GM23338 (cell line): ENCODE measurements around the gene UPK1A. TPM values are rescaled to one million over a fixed set of nuclear protein-coding genes. Genes with fewer than 3 reads are reported as not detected.

Experiments
- ATAC-seq: fragments of 200-7000 bp; cut with Tn5 transposase; 3 replicates; pipeline ENCODE4 v1.9.1; 2020
- DNase-seq: peaks from one replicate; pipeline ENCODE4 v3.0.0-alpha.2; 2015; ENCODE audit warnings: low spot score
- H2AFZ ChIP-seq: fragments of 200-600 bp; sonication (generic); 2 replicates; pipeline ENCODE4 v1.8.0; 2016; ENCODE audit warnings: antibody characterized with exemption, mild to moderate bottlenecking, moderate library complexity
- H3F3A ChIP-seq: fragments of 200-600 bp; sonication (generic); replicated peaks from 2 replicates; pipeline ENCODE4 v1.8.0; 2017; ENCODE audit warnings: antibody characterized with exemption, mixed run types, low read depth
- H3K27ac ChIP-seq: fragments of 200-600 bp; sonication (generic); 2 replicates; pipeline ENCODE4 v1.6.1; 2016; ENCODE audit warnings: low read depth
- H3K27me3 ChIP-seq: fragments of 200-600 bp; sonication (generic); 2 replicates; pipeline ENCODE4 v1.8.0; 2016; ENCODE audit warnings: mild to moderate bottlenecking, mixed run types, moderate library complexity; ENCODE audit not compliant: insufficient read depth
- H3K36me3 ChIP-seq: fragments of 200-600 bp; sonication (generic); 2 replicates; pipeline ENCODE4 v1.8.0; 2016; ENCODE audit warnings: mild to moderate bottlenecking; ENCODE audit not compliant: insufficient read depth
- H3K4me1 ChIP-seq: fragments of 200-600 bp; sonication (generic); 2 replicates; pipeline ENCODE4 v1.8.0; 2016; ENCODE audit warnings: mild to moderate bottlenecking, moderate library complexity; ENCODE audit not compliant: insufficient read depth
- H3K4me2 ChIP-seq: fragments of 200-600 bp; sonication (generic); 2 replicates; pipeline ENCODE4 v1.7.1; 2017; ENCODE audit warnings: mixed run types
- H3K4me3 ChIP-seq: fragments of 200-600 bp; sonication (generic); 2 replicates; pipeline ENCODE4 v1.6.1; 2016; ENCODE audit warnings: mixed run types
- H3K79me2 ChIP-seq: fragments of 200-600 bp; sonication (generic); replicated peaks from 2 replicates; pipeline ENCODE4 v1.8.0; 2017; ENCODE audit warnings: mild to moderate bottlenecking; ENCODE audit not compliant: insufficient read depth
- H3K9me2 ChIP-seq: fragments of 200-600 bp; sonication (generic); 2 replicates; pipeline ENCODE4 v1.8.0; 2017; ENCODE audit not compliant: insufficient read depth
- H4K20me1 ChIP-seq: fragments of 200-600 bp; sonication (generic); replicated peaks from 2 replicates; pipeline ENCODE4 v1.8.0; 2017; ENCODE audit warnings: mild to moderate bottlenecking; ENCODE audit not compliant: insufficient read depth
- H3K27ac Mint-ChIP-seq: 2 replicates; pipeline ENCODE4 v1.8.0; 2020; ENCODE audit warnings: inconsistent platforms, mild to moderate bottlenecking, moderate library complexity, mixed read lengths
- H3K27me3 Mint-ChIP-seq: 3 replicates; pipeline ENCODE4 v1.8.0; 2022; ENCODE audit warnings: low read depth, mild to moderate bottlenecking, moderate library complexity, mixed read lengths, inconsistent platforms; ENCODE audit not compliant: insufficient read depth, poor library complexity
- H3K36me3 Mint-ChIP-seq: 3 replicates; pipeline ENCODE4 v1.8.0; 2021; ENCODE audit warnings: low read depth, mild to moderate bottlenecking, inconsistent platforms, moderate library complexity, mixed read lengths
- H3K4me1 Mint-ChIP-seq: 3 replicates; pipeline ENCODE4 v1.8.0; 2020; ENCODE audit warnings: mild to moderate bottlenecking, inconsistent platforms, mixed read lengths
- H3K4me3 Mint-ChIP-seq: 3 replicates; pipeline ENCODE4 v1.8.0; 2021; ENCODE audit warnings: moderate library complexity, mild to moderate bottlenecking, inconsistent platforms, mixed read lengths
- H3K9me3 Mint-ChIP-seq: 3 replicates; pipeline ENCODE4 v1.8.0; 2020; ENCODE audit warnings: moderate library complexity, mild to moderate bottlenecking, inconsistent platforms, mixed read lengths
- CTCF ChIP-seq, 2 experiments: fragments of 200-600 bp in 1 of 2; sonication (generic) in 1 of 2; conservative IDR thresholded peaks; 2 replicates each; pipeline versions ENCODE4 v1.5.1 to v1.6.1; 2016 to 2017; ENCODE audit warnings: antibody characterized with exemption in 2 of 2, low read depth in 2 of 2, mild to moderate bottlenecking in 2 of 2, moderate library complexity in 1 of 2
- polyA plus RNA-seq: library from polyadenylated mRNA; unstranded; fragments of >200 nt; fragmentation: Nextera tagmentation; extraction: Ambion mirVana; gene quantifications from 2 replicates; pipeline ENCODE4 v1.2.1, GENCODE V29; 2016
- total RNA-seq: library from RNA; depleted of rRNA; stranded (reverse); fragments of >200 nt; shearing (Covaris generic); gene quantifications from 2 replicates; pipeline ENCODE4 v1.2.3, GENCODE V29; 2014
- TF ChIP-seq, protein P1 (sequence below): fragments of 250-450 bp; sonication (Bioruptor Pico); IDR thresholded peaks from 2 replicates; pipeline ENCODE4 v1.5.0; 2020; ENCODE audit warnings: mild to moderate bottlenecking, moderate library complexity

The UPK1A gene
- total and polyA plus RNA-seq, 2 experiments from 2014 or later, result 0.42 to 1.5 TPM

DNA sequence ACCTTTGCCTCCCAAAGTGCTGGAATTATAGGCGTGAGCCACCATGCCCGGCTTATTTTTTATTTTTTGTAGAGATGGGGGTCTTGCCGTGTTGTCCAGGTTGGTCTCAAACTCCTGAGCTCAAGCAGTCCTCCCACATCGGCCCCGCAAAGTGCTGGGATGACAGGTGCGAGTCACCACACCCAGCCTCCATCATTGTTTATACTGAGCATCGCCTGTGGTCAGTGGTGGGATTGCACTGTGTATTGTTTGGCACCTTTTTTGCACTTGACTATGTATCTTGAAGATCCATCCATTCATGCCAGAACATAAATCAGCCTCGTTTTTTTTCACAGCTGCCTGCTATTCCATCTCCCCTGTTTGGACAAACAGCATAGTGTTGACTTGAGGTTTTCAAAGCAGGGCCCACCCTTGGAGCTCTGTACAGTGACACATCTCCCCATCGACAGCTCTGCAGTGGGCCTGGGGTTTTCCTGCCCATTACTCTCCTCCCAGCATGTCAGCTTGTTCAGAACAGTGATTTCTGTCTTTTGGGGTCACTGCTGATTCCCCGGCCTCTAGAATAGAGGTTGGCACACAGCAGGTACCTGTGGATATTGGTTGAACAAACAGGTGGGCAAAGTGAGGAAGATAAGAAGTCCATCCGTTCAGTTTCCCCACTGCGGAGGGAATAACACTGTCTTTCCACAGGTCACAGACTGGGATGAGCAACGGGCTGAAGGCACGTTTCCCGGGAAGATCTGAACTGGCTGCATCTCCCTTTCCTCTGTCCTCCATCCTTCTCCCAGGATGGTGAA lies 8.2 kb upstream of the UPK1A start:
- H3K36me3 ChIP-seq, result peaks cover 36% of the 10 kb centered on the region
- Mint-ChIP-seq H3K36me3 (peaks cover 58% of the 10 kb centered on the region), H3K4me1 (no peaks in the 10 kb centered on the region), H3K9me3 (no peaks in the 10 kb centered on the region), H3K4me3 (no peak overlapping the region; the same call in 2 of the 3 replicates), H3K27ac (no peak overlapping the region), H3K27me3 (peaks cover 6% of the 10 kb centered on the region)
- ATAC-seq (peak; percentile 61; the same call in 2 of the 3 replicates), DNase-seq (peak; percentile 34)
- TF ChIP-seq, protein P1, sequence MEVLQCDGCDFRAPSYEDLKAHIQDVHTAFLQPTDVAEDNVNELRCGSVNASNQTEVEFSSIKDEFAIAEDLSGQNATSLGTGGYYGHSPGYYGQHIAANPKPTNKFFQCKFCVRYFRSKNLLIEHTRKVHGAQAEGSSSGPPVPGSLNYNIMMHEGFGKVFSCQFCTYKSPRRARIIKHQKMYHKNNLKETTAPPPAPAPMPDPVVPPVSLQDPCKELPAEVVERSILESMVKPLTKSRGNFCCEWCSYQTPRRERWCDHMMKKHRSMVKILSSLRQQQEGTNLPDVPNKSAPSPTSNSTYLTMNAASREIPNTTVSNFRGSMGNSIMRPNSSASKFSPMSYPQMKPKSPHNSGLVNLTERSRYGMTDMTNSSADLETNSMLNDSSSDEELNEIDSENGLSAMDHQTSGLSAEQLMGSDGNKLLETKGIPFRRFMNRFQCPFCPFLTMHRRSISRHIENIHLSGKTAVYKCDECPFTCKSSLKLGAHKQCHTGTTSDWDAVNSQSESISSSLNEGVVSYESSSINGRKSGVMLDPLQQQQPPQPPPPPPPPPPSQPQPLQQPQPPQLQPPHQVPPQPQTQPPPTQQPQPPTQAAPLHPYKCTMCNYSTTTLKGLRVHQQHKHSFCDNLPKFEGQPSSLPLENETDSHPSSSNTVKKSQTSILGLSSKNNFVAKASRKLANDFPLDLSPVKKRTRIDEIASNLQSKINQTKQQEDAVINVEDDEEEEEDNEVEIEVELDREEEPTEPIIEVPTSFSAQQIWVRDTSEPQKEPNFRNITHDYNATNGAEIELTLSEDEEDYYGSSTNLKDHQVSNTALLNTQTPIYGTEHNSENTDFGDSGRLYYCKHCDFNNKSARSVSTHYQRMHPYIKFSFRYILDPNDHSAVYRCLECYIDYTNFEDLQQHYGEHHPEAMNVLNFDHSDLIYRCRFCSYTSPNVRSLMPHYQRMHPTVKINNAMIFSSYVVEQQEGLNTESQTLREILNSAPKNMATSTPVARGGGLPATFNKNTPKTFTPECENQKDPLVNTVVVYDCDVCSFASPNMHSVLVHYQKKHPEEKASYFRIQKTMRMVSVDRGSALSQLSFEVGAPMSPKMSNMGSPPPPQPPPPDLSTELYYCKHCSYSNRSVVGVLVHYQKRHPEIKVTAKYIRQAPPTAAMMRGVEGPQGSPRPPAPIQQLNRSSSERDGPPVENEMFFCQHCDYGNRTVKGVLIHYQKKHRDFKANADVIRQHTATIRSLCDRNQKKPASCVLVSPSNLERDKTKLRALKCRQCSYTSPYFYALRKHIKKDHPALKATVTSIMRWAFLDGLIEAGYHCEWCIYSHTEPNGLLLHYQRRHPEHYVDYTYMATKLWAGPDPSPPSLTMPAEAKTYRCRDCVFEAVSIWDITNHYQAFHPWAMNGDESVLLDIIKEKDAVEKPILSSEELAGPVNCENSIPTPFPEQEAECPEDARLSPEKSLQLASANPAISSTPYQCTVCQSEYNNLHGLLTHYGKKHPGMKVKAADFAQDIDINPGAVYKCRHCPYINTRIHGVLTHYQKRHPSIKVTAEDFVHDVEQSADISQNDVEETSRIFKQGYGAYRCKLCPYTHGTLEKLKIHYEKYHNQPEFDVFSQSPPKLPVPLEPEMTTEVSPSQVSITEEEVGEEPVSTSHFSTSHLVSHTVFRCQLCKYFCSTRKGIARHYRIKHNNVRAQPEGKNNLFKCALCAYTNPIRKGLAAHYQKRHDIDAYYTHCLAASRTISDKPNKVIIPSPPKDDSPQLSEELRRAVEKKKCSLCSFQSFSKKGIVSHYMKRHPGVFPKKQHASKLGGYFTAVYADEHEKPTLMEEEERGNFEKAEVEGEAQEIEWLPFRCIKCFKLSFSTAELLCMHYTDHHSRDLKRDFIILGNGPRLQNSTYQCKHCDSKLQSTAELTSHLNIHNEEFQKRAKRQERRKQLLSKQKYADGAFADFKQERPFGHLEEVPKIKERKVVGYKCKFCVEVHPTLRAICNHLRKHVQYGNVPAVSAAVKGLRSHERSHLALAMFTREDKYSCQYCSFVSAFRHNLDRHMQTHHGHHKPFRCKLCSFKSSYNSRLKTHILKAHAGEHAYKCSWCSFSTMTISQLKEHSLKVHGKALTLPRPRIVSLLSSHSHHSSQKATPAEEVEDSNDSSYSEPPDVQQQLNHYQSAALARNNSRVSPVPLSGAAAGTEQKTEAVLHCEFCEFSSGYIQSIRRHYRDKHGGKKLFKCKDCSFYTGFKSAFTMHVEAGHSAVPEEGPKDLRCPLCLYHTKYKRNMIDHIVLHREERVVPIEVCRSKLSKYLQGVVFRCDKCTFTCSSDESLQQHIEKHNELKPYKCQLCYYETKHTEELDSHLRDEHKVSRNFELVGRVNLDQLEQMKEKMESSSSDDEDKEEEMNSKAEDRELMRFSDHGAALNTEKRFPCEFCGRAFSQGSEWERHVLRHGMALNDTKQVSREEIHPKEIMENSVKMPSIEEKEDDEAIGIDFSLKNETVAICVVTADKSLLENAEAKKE (CRISPR knock-in tag), result no peak
- TF ChIP-seq CTCF (conservative IDR thresholded peaks at IDR 0.05; ENCODE audit: low read depth in 2 of 2), result peak; percentile 4 to 26; a peak in 1 of 4 replicates
- H3F3A ChIP-seq, result no peaks in the 10 kb centered on the region
- no peaks in the 10 kb centered on the region for H3K9me2 ChIP-seq
- no peak overlapping the region for H2AFZ ChIP-seq
- no peaks in the 10 kb centered on the region for H3K27me3 ChIP-seq
- no peak overlapping the region for H3K4me2 ChIP-seq
- H4K20me1 ChIP-seq, result peaks cover 7% of the 10 kb centered on the region; the same call in 1 of the 2 replicates
- no peaks in the 10 kb centered on the region for H3K79me2 ChIP-seq
- no peaks in the 10 kb centered on the region for H3K4me1 ChIP-seq
- no peak overlapping the region for H3K27ac ChIP-seq
- no peak overlapping the region for H3K4me3 ChIP-seq
